Brain pericyte (primary cell): ENCODE results near the gene GABRR3.

ENCODE experiments used
- DNase-seq: peaks from one replicate; pipeline ENCODE4 v3.0.0-alpha.2; 2012; ENCODE audit warnings: low read depth, low spot score

GABRR3 gene

GRCh38 chr3:97957617-97958311 lies 77.4 kb downstream of the GABRR3 start:
- DNase-seq, result no peak

GRCh38 chr3:97956051-97956450 lies 79.1 kb downstream of the GABRR3 start:
- no peak for DNase-seq

GRCh38 chr3:97954228-97954827 lies 80.8 kb downstream of the GABRR3 start:
- no peak for DNase-seq

- DNase-seq, result no peak
Observed at GRCh38 chr3:97952872-97953271, 82.2 kb downstream of the GABRR3 start.

GRCh38 chr3:97952280-97952679 lies 82.8 kb downstream of the GABRR3 start:
- no peak for DNase-seq

GRCh38 chr3:97950360-97950759 lies 84.8 kb downstream of the GABRR3 start:
- DNase-seq, result no peak

- no peak for DNase-seq
Observed at GRCh38 chr3:97949743-97950142, 85.4 kb downstream of the GABRR3 start.

- no peak for DNase-seq
Observed at GRCh38 chr3:97949110-97949485, 86.0 kb downstream of the GABRR3 start.

GRCh38 chr3:97948351-97949109 lies 86.6 kb downstream of the GABRR3 start:
- DNase-seq, result no peak

GRCh38 chr3:97942801-97943546 lies 92.1 kb downstream of the GABRR3 start:
- DNase-seq, result no peak

GRCh38 chr3:97940034-97940433 lies 95.1 kb downstream of the GABRR3 start:
- DNase-seq, result no peak

GRCh38 chr3:97939401-97939800 lies 95.7 kb downstream of the GABRR3 start:
- DNase-seq, result no peak

GRCh38 chr3:97938444-97938843 lies 96.7 kb downstream of the GABRR3 start:
- no peak for DNase-seq

GRCh38 chr3:97937205-97937604 lies 97.9 kb downstream of the GABRR3 start:
- no peak for DNase-seq

GRCh38 chr3:97935842-97936241 lies 99.3 kb downstream of the GABRR3 start:
- DNase-seq, result no peak
